Adrenal gland (tissue), 12 donors: Measurements from ENCODE around the gene CDCA3. TPM values are rescaled to one million over a fixed set of nuclear protein-coding genes. Genes with fewer than 3 reads are reported as not detected.

Source experiments
- DNase-seq, 7 donors: peaks; one replicate each; pipeline ENCODE4 v3.0.0-alpha.2; 2019 to 2020
- H3K27ac ChIP-seq, 5 donors: fragments of 200-600 bp; sonication (generic) in 4 of 5; 1 replicate in 3 of 5; 2 replicates in 2 of 5; pipeline versions ENCODE4 v1.5.1 to v1.8.0; 2016 to 2020; ENCODE audit warnings: mild to moderate bottlenecking in 1 of 5
- H3K27me3 ChIP-seq: fragments of 200-600 bp; 2 replicates; pipeline ENCODE4 v1.8.0; 2021
- H3K36me3 ChIP-seq, 2 donors: fragments of 200-600 bp; replicated peaks in 1 of 2; 1 replicate in 1 of 2; 2 replicates in 1 of 2; pipeline versions ENCODE4 v1.5.1 to v1.8.0; 2018 to 2022
- H3K4me1 ChIP-seq, 2 donors: fragments of 200-600 bp; replicated peaks in 1 of 2; 1 replicate in 1 of 2; 2 replicates in 1 of 2; pipeline versions ENCODE4 v1.5.1 to v1.8.0; 2018 to 2021
- H3K4me3 ChIP-seq, 4 donors: fragments of 200-600 bp; sonication (generic) in 3 of 4; one replicate each; pipeline ENCODE4 v1.5.1; 2016 to 2018
- H3K9me3 ChIP-seq, 3 donors: fragments of 200-600 bp; sonication (generic) in 1 of 3; replicated peaks in 1 of 3; 1 replicate in 2 of 3; 2 replicates in 1 of 3; pipeline versions ENCODE4 v1.5.1 to v1.8.0; 2016 to 2021
- CTCF ChIP-seq, 6 experiments: fragments of 450-650 bp in 4 of 6; fragments of 200-600 bp in 2 of 6; sonication (generic) in 1 of 6; IDR thresholded peaks; 1 replicate in 5 of 6; 2 replicates in 1 of 6; pipeline versions ENCODE4 v1.5.1 to v1.8.0; 2016 to 2021; ENCODE audit warnings: antibody characterized with exemption in 6 of 6, mild to moderate bottlenecking in 2 of 6, moderate library complexity in 1 of 6
- POLR2A ChIP-seq, 2 donors: fragments of 450-650 bp; IDR thresholded peaks; one replicate each; pipeline ENCODE4 v1.6.1; 2017; ENCODE audit warnings: antibody characterized with exemption in 2 of 2, mild to moderate bottlenecking in 2 of 2, moderate library complexity in 1 of 2
- WGBS, 4 donors: extraction: QIAGEN DNeasy Blood & Tissue Kit in 2 of 4; methylation state at CpG; one replicate each; pipeline versions ENCODE4 v1.1.5 to v1.1.7; 2013 to 2017; 5-methylcytosine and 5-hydroxymethylcytosine counted together
- intact Hi-C, 2 donors: fragments of 100-400 bp; cut with DNase I; formaldehyde crosslinking; loops; one replicate each; pipeline versions ENCODE4 v1.14.1 to v1.15.0; 2022 to 2023
- polyA plus RNA-seq, 3 donors: library from polyadenylated mRNA; stranded (reverse); fragments of 200-250 nt in 2 of 3; fragments of 350-450 nt in 1 of 3; fragmentation: Illumina TruSeq in 1 of 3; extraction: RNeasy Lipid Tissue Mini Kit (QIAGEN cat#74804) in 1 of 3; gene quantifications; one replicate each; pipeline ENCODE4 v1.2.3, GENCODE V29; 2013 to 2014
- total RNA-seq, 9 donors: library from RNA; depleted of rRNA in 4 of 9; stranded (reverse); fragments of >200 nt in 4 of 9; fragments of 120-200 nt in 1 of 9; fragmentation: NEBNext Ultra II Directional in 1 of 9; extraction: Animal tissue kit (Norgen Biotek cat#: 25700) in 1 of 9; gene quantifications; one replicate each; pipeline versions ENCODE4 v1.1.0 to v1.2.4, GENCODE V29; 2013 to 2023
- donor health status: healthy with polysubstance abuse.
- donor health status: Bipolar disorder and iron deficiency.
- donor health status: DM: yes; HTN: yes; CAD: no.
- donor health status: DM: no; HTN: no; CAD: no.
- donor health status: DM: no; HTN: no; CAD: no.
- donor health status: DM: yes; HTN: yes; CAD: no.

The CDCA3 gene
- total and polyA plus RNA-seq, 12 donors, result 2.6 to 17.7 (median 3.5) TPM; not detected in 1

- intact Hi-C loops, result no loop called here
- Histone ChIP-seq H3K27me3 (no peaks in the 10 kb centered on the region), H3K36me3 (peaks cover 0 to 87% of the 10 kb centered on the region in 2 donors), H3K9me3 (no peaks in the 10 kb centered on the region), H3K27ac (no peak overlapping the region), H3K4me3 (no peak overlapping the region), H3K4me1 (peaks cover 0 to 6% of the 10 kb centered on the region in 2 donors)
- TF ChIP-seq POLR2A (IDR thresholded peaks at IDR 0.05) (no peak), CTCF (IDR thresholded peaks at IDR 0.05) (no peak)
- DNase-seq, result no peak
- WGBS, 4 donors, result 87 to 100% (median 95%) methylated on average over 2 of the region's 2 CpGs
Observed at GRCh38 chr12:6858799-6859198, 7.7 kb upstream of the CDCA3 start.

DNA sequence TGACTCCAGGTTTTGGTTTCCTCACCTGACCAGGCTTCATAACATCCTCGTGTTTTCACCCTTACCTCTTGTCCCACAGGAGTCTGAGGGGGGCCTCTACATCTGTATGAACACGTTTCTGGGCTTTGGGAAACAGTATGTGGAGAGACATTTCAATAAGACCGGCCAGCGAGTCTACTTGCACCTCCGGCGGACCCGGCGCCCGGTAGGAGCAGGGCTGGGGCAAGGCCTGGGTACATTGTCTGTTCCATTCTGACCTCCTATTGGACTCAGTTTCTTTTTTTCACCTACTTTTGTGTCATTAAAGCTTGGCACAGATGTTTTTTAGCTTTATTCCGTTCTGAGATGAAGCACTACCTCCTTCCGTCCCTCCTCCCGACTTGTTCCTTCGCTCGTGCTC lies 4.2 kb upstream of the CDCA3 start:
- Histone ChIP-seq H3K4me3 (no peak overlapping the region), H3K27me3 (no peaks in the 10 kb centered on the region), H3K36me3 (peaks cover 0 to 53% of the 10 kb centered on the region in 2 donors), H3K4me1 (peaks cover 13 to 23% of the 10 kb centered on the region in 2 donors), H3K9me3 (no peaks in the 10 kb centered on the region), H3K27ac (no peak overlapping the region)
- intact Hi-C loops, result no loop called here
- DNase-seq, result no peak
- 89 to 94% (median 92%) methylated on average over 14 of the region's 14 CpGs for WGBS, 4 donors
- TF ChIP-seq POLR2A (IDR thresholded peaks at IDR 0.05), result no peak
- no peak for TF ChIP-seq CTCF (IDR thresholded peaks at IDR 0.05)

DNA sequence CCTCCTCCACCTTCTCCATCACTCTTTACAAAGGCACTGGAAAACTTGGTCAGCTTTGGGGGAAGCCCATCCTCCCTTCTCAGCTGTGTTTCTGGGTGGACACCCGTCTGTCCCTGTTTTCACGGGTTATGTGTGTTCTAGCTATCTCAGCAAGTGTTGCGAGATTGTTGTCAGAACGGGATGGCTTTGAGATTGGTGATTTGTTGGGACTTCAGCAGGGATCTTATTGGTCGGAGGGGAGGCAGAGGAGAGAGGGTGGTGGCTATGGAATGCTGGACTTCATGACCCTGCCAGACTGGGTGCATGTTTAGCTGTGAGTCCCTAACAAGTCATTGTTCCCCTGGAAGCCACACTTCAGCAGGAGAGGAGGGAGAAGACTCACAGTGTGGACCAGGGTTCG lies 3.0 kb upstream of the CDCA3 start:
- H3K4me1 ChIP-seq, result peaks cover 13 to 24% of the 10 kb centered on the region in 2 donors
- no peak for DNase-seq
- H3K27ac ChIP-seq, result peak overlapping the region in 2 of 5 donors; percentile 75 to 98

DNA sequence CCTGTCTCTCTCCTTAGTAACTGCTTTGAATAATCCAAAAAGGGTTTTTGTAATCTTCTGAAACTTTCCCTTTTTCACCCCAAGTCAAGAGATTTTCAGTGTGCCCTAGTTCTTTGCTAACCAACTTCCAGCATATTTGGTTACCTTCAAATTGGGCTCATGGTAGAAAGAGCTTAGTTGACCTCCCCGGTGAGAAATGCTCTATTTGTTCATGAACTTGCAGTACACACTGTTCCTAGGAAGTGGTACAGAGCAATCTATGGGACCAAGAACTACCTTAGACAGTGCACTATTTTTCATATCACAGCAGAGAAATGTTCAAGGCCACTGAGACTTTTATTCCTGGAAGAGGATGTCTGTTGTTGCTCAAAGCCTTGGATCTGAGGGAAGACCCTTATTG lies 2.5 kb upstream of the CDCA3 start:
- DNase-seq, result no peak
- WGBS, 4 donors, result 38 to 70% (median 41%) methylated on average over 1 of the region's 1 CpG
- Histone ChIP-seq H3K27ac (peak overlapping the region in 3 of 5 donors; percentile 54 to 98 (median 75)), H3K9me3 (no peaks in the 10 kb centered on the region), H3K27me3 (no peaks in the 10 kb centered on the region), H3K36me3 (peaks cover 0 to 36% of the 10 kb centered on the region in 2 donors), H3K4me3 (peak overlapping the region in 1 of 4 donors; percentile 63), H3K4me1 (peaks cover 13 to 24% of the 10 kb centered on the region in 2 donors)
- TF ChIP-seq POLR2A (IDR thresholded peaks at IDR 0.05), result no peak
- no peak for TF ChIP-seq CTCF (IDR thresholded peaks at IDR 0.05)
- intact Hi-C loops, result no loop called here

More for the DNA sequence above, 3.0 kb upstream of the CDCA3 start:
- Histone ChIP-seq H3K27me3 (no peaks in the 10 kb centered on the region), H3K4me3 (no peak overlapping the region), H3K9me3 (no peaks in the 10 kb centered on the region), H3K36me3 (peaks cover 0 to 40% of the 10 kb centered on the region in 2 donors)
- TF ChIP-seq CTCF (IDR thresholded peaks at IDR 0.05), result no peak
- TF ChIP-seq POLR2A (IDR thresholded peaks at IDR 0.05), result no peak
- intact Hi-C loops, result no loop called here
- 62 to 72% (median 68%) methylated on average over 5 to 6 of the region's 6 CpGs for WGBS, 4 donors
